Left ventricle myocardium inferior (tissue), 1 donor: Measurements from ENCODE around the gene KIAA1671. TPM values are rescaled to one million over a fixed set of nuclear protein-coding genes. Genes with fewer than 3 reads are reported as not detected.

Experiments used
- DNase-seq: peaks from one replicate; pipeline ENCODE4 v3.0.0-alpha.2; 2020
- H3K27ac ChIP-seq: fragments of 200-600 bp; replicated peaks from 2 replicates; pipeline ENCODE4 v1.8.0; 2021
- H3K27me3 ChIP-seq: fragments of 200-600 bp; 2 replicates; pipeline ENCODE4 v1.8.0; 2021; ENCODE audit warnings: low read depth
- H3K36me3 ChIP-seq: fragments of 200-600 bp; 2 replicates; pipeline ENCODE4 v1.8.0; 2021
- H3K4me1 ChIP-seq: fragments of 200-600 bp; 2 replicates; pipeline ENCODE4 v1.8.0; 2021
- H3K4me3 ChIP-seq: fragments of 200-600 bp; 2 replicates; pipeline ENCODE4 v1.8.0; 2021; ENCODE audit warnings: mild to moderate bottlenecking, moderate library complexity
- H3K9me3 ChIP-seq: fragments of 200-600 bp; replicated peaks from 2 replicates; pipeline ENCODE4 v1.8.0; 2021
- intact Hi-C: fragments of 100-400 bp; cut with micrococcal nuclease; formaldehyde crosslinking; loops from one replicate; pipeline ENCODE4 v1.11.0; 2022
- total RNA-seq: library from RNA; stranded (reverse); fragmentation: NEBNext Ultra II Directional; extraction: Animal tissue kit (Norgen Biotek cat#: 25700); gene quantifications from one replicate; pipeline ENCODE4 v1.2.1, GENCODE V29; 2021
- TF ChIP-seq, protein P1 (sequence below): fragments of 200-600 bp; IDR thresholded peaks from 2 replicates; pipeline ENCODE4 v1.8.0; 2021; ENCODE audit warnings: antibody characterized with exemption, mild to moderate bottlenecking, borderline replicate concordance
- donor health status: DM: no; HTN: yes; CAD: no; lungs with severe emphysema.

The KIAA1671 gene
- total RNA-seq, 1 donor from 2014 or later = 12.2 TPM

DNA sequence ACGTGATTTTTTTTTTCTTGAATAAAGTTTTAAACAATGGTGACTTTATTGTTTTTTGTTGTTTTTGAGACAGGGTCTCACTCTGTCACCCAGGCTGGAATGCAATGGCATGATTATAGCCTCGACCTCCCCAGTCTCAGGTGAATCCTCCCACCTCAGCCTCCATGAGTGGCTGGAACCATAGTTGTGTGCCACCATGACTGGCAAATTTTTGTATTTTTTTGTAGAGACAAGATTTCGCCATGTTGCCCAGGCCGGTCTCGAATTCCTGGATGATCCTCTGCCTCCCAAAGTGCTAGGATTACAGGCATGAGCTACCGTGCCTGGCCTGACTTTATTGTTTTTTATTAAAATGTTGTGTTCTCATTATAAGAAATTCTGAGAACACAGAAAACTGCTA is 235.0 kb downstream of the KIAA1671 start:
- DNase-seq = no peak
- H3K4me3 ChIP-seq = no peak overlapping the region
- no peak overlapping the region for H3K27ac ChIP-seq
- no peaks in the 10 kb centered on the region for H3K4me1 ChIP-seq
- peaks cover 61% of the 10 kb centered on the region for H3K36me3 ChIP-seq
- intact Hi-C loops = no loop called here
- TF ChIP-seq, protein P1, sequence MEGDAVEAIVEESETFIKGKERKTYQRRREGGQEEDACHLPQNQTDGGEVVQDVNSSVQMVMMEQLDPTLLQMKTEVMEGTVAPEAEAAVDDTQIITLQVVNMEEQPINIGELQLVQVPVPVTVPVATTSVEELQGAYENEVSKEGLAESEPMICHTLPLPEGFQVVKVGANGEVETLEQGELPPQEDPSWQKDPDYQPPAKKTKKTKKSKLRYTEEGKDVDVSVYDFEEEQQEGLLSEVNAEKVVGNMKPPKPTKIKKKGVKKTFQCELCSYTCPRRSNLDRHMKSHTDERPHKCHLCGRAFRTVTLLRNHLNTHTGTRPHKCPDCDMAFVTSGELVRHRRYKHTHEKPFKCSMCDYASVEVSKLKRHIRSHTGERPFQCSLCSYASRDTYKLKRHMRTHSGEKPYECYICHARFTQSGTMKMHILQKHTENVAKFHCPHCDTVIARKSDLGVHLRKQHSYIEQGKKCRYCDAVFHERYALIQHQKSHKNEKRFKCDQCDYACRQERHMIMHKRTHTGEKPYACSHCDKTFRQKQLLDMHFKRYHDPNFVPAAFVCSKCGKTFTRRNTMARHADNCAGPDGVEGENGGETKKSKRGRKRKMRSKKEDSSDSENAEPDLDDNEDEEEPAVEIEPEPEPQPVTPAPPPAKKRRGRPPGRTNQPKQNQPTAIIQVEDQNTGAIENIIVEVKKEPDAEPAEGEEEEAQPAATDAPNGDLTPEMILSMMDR = no peak
- H3K27me3 ChIP-seq = no peaks in the 10 kb centered on the region
- no peaks in the 10 kb centered on the region for H3K9me3 ChIP-seq

DNA sequence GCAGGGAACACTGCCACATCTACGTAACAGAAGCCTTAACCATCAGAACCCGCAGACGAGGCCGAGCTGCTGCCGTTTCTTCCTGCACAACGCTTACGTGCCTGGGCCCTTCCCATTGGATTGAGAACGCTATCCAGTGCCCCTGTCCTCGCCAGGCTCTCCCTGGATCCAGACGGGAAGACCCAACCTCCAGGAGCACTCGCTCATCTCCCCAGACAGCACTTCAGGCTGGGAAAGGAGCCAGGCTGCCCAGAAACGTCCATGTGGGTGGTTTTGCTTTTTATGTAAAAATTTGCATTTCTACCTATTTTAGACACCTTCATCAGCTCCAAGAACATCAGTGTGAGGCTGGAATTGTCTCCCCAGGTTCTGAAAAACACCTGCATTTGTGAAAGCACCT is 239.9 kb downstream of the KIAA1671 start:
- TF ChIP-seq, protein P1 = no peak
- DNase-seq = no peak
- Histone ChIP-seq H3K9me3 (no peaks in the 10 kb centered on the region), H3K4me3 (no peak overlapping the region), H3K36me3 (peaks cover 56% of the 10 kb centered on the region), H3K27me3 (no peaks in the 10 kb centered on the region), H3K4me1 (no peaks in the 10 kb centered on the region), H3K27ac (no peak overlapping the region)
- intact Hi-C loops = no loop called here

DNA sequence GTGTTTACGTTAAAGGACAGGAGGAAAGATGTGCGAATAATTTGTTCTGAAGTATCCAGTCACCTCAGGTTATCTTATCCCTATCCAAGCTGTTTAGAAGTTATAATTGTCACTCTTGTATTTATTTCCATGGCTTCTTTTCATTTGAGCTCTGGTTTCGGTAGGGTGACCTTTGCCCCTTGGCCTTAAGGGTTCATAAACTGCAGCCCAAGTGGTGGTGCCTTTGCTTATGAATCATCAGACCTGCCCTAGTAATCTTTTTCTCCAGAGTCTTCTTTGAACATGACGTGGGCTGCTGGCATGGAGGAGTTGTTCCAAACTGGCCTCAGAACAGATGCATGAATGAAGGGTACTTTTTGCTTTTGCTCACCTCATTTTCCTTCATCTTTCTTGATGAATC is 240.6 kb downstream of the KIAA1671 start:
- H3K36me3 ChIP-seq = peaks cover 51% of the 10 kb centered on the region
- no peak for DNase-seq
- H3K27ac ChIP-seq = no peak overlapping the region
- H3K4me3 ChIP-seq = no peak overlapping the region
- intact Hi-C loops = no loop called here
- no peaks in the 10 kb centered on the region for H3K4me1 ChIP-seq
- H3K27me3 ChIP-seq = no peaks in the 10 kb centered on the region
- TF ChIP-seq, protein P1 = no peak
- no peaks in the 10 kb centered on the region for H3K9me3 ChIP-seq

DNA sequence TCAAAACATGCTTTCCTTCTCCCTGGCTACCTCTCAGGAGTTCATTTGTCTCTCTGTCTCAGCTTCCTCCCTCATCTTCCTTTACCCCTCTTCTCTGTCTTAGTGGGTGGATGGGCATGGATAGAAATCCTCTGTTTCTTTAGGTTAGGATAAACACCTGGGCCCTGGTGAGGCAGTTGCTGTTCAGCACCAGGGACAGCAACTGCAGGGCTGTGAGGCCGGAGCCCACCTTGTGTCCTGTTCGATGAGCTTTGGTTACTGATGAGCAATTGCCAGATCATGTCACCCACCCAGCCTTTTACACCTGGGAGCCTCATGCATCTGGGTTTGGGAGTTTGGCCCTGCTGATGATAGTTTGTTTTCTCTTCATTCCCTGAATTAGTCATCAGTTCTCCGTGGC is 241.0 kb downstream of the KIAA1671 start:
- no peaks in the 10 kb centered on the region for H3K9me3 ChIP-seq
- no peak for DNase-seq
- intact Hi-C loops = no loop called here
- H3K36me3 ChIP-seq = peaks cover 51% of the 10 kb centered on the region
- H3K4me3 ChIP-seq = no peak overlapping the region
- H3K27ac ChIP-seq = no peak overlapping the region
- no peaks in the 10 kb centered on the region for H3K27me3 ChIP-seq
- no peaks in the 10 kb centered on the region for H3K4me1 ChIP-seq
- TF ChIP-seq, protein P1 = no peak

DNA sequence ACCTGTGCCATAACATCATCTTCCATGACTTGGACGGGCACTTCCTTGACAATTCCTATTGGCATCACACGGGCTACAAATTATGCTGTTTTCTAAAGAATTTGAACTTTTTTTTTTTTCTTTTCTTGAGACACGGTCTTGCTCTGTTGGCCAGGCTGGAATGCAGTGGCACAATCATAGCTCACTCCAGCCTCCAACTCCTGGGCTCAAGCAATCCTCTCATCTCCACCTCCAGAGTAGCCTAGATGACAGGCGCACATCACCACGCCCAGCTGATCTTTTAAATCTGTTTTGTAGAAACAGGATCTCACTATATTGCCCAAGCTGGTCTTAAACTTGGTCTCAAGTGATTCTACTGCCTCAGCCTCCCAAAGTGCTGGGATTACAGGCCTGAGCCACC is 243.8 kb downstream of the KIAA1671 start:
- Histone ChIP-seq H3K9me3 (no peaks in the 10 kb centered on the region), H3K27me3 (no peaks in the 10 kb centered on the region), H3K36me3 (peaks cover 43% of the 10 kb centered on the region), H3K4me3 (no peak overlapping the region), H3K4me1 (no peaks in the 10 kb centered on the region), H3K27ac (no peak overlapping the region)
- intact Hi-C loops = no loop called here
- TF ChIP-seq, protein P1 = no peak
- no peak for DNase-seq

DNA sequence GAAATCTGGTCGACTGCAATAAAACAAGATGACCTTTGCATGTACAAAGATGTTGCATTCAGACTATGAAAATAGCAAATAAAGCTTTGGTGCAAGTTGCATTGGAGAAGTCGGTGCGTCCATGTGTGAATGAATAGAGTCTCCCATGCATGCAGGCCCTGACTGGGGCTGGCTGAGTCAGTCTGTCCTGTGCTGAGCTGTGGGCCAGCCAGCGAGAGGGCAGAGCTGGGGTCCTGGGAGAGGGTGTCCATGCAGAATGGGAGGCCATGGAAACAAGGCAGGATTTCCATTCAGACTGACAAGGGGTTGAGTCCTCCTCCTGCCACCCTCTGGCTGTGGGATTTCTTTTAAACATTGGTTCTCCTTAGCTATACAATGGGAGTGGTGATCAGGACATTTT is 244.8 kb downstream of the KIAA1671 start:
- intact Hi-C loops = no loop called here
- H3K9me3 ChIP-seq = no peaks in the 10 kb centered on the region
- TF ChIP-seq, protein P1 = no peak
- no peak overlapping the region for H3K27ac ChIP-seq
- no peak for DNase-seq
- peaks cover 34% of the 10 kb centered on the region for H3K36me3 ChIP-seq
- no peaks in the 10 kb centered on the region for H3K27me3 ChIP-seq
- no peaks in the 10 kb centered on the region for H3K4me1 ChIP-seq
- H3K4me3 ChIP-seq = no peak overlapping the region
